Calu3 (cell line): ENCODE measurements around the gene CPEB1. TPM values are rescaled to one million over a fixed set of nuclear protein-coding genes. Genes with fewer than 3 reads are reported as not detected.

ENCODE experiments used
- BruUV-seq: library from RNA; stranded (reverse); fragments of 400-500 nt; replicated peaks from 2 replicates; lab custom pipeline; 2021; lab: Mats Ljungman, UMichigan
- CTCF ChIA-PET: fragments of 300-600 bp; sonication (Branson Sonifier 250); formaldehyde crosslinking; loops from one replicate; lab custom pipeline; 2022; ENCODE audit warnings: antibody characterized with exemption; lab: Charles Lee
- DNase-seq: peaks from one replicate; pipeline ENCODE4 v3.0.0; 2022
- H3K27ac Mint-ChIP-seq: one replicate; pipeline ENCODE4 v1.8.0; 2022; ENCODE audit warnings: mixed read lengths; ENCODE audit not compliant: unreplicated experiment
- H3K27me3 Mint-ChIP-seq: one replicate; pipeline ENCODE4 v1.8.0; 2022; ENCODE audit warnings: mixed read lengths; ENCODE audit not compliant: unreplicated experiment
- H3K36me3 Mint-ChIP-seq: one replicate; pipeline ENCODE4 v1.8.0; 2022; ENCODE audit warnings: mild to moderate bottlenecking, moderate library complexity, mixed read lengths; ENCODE audit not compliant: insufficient read depth, unreplicated experiment
- H3K4me1 Mint-ChIP-seq: one replicate; pipeline ENCODE4 v1.8.0; 2022; ENCODE audit warnings: mild to moderate bottlenecking, low read depth, mixed read lengths; ENCODE audit not compliant: unreplicated experiment
- H3K4me3 Mint-ChIP-seq: one replicate; pipeline ENCODE4 v1.8.0; 2022; ENCODE audit warnings: mild to moderate bottlenecking, low read depth, moderate library complexity, mixed read lengths; ENCODE audit not compliant: unreplicated experiment
- H3K9me3 Mint-ChIP-seq: one replicate; pipeline ENCODE4 v1.8.0; 2022; ENCODE audit warnings: low read depth, mixed read lengths; ENCODE audit not compliant: unreplicated experiment
- intact Hi-C: fragments of 100-400 bp; cut with micrococcal nuclease; formaldehyde crosslinking; loops from one replicate; pipeline ENCODE4 v1.10.0; 2022; ENCODE audit not compliant: unreplicated experiment
- total RNA-seq: library from RNA; stranded (reverse); gene quantifications from 2 replicates; pipeline ENCODE4 v1.2.3, GENCODE V29; 2022
- TF ChIP-seq, protein P1 (sequence below): fragments of 200-600 bp; IDR thresholded peaks from one replicate; pipeline ENCODE4 v1.8.0; 2022; ENCODE audit warnings: antibody characterized with exemption; ENCODE audit not compliant: unreplicated experiment

Gene CPEB1
- total RNA-seq, 1 experiment from 2014 or later: 5.3 TPM

DNA sequence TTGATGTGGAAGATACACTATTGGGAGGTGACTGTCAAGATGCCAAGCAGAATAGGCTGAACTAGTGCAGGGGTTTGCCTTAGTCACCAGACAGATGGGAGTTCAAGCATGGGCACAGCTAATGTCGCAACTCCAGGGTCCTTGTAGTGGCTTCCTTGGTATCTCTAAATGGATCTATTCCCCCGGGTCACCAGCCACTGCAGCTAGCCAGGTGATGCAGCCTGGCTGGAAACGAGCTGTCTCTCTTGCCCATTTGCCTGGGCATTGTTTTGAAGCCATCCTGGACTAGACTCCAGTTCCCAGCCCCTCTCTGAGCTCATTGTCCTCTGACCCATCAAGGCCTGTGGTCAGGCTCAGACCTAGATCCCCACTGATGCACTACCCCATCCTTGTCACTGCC is 8.4 kb upstream of the CPEB1 start:
- intact Hi-C loops: no loop called here

DNA sequence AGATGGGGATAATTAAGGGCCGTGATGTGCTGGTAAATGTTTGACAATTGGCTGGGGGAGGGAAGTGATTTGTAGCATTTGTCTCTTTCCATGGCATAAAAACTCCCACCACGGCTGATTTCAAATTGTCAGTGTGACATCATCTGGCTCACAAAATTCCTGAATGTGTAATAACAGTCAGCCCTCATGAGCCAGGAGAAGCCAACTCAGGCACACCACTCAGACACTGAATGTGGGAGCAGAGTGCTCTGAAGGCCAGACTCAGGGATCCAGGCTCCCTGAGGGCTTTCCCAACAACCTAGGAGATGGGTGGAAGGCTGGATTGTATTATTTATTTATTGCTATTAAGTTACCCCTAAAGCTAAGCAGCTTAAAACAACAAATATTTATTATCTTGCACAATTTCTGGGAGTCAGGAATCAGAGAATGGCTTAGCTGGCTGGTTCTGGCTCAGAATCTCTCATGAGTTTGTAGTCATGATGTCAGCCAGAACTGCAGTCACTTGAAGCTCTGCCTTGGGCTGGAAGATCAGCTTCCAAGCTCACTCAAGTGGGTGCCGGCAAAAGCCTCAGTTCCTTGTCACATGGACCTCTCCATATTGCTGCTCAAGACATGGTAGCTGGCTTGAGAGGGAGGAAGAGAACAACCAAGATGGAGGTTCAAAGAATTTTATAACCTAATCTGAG is 6.5 kb upstream of the CPEB1 start:
- no peak overlapping the region for H3K4me3 Mint-ChIP-seq
- peaks cover 69% of the 10 kb centered on the region for H3K27me3 Mint-ChIP-seq
- no peaks in the 10 kb centered on the region for H3K4me1 Mint-ChIP-seq
- intact Hi-C loops: no loop called here
- CTCF ChIA-PET: no interaction called here
- H3K9me3 Mint-ChIP-seq: no peaks in the 10 kb centered on the region
- TF ChIP-seq, protein P1, sequence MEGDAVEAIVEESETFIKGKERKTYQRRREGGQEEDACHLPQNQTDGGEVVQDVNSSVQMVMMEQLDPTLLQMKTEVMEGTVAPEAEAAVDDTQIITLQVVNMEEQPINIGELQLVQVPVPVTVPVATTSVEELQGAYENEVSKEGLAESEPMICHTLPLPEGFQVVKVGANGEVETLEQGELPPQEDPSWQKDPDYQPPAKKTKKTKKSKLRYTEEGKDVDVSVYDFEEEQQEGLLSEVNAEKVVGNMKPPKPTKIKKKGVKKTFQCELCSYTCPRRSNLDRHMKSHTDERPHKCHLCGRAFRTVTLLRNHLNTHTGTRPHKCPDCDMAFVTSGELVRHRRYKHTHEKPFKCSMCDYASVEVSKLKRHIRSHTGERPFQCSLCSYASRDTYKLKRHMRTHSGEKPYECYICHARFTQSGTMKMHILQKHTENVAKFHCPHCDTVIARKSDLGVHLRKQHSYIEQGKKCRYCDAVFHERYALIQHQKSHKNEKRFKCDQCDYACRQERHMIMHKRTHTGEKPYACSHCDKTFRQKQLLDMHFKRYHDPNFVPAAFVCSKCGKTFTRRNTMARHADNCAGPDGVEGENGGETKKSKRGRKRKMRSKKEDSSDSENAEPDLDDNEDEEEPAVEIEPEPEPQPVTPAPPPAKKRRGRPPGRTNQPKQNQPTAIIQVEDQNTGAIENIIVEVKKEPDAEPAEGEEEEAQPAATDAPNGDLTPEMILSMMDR: no peak
- DNase-seq: no peak
- no peaks in the 10 kb centered on the region for H3K36me3 Mint-ChIP-seq
- H3K27ac Mint-ChIP-seq: no peak overlapping the region
- BruUV-seq: no TSS peak

More for the DNA sequence above, 8.4 kb upstream of the CPEB1 start:
- TF ChIP-seq, protein P1: no peak
- no peaks in the 10 kb centered on the region for H3K4me1 Mint-ChIP-seq
- no TSS peak for BruUV-seq
- no peak overlapping the region for H3K27ac Mint-ChIP-seq
- H3K27me3 Mint-ChIP-seq: peaks cover 79% of the 10 kb centered on the region
- CTCF ChIA-PET: no interaction called here
- H3K4me3 Mint-ChIP-seq: no peak overlapping the region
- no peak for DNase-seq
- no peaks in the 10 kb centered on the region for H3K36me3 Mint-ChIP-seq
- no peaks in the 10 kb centered on the region for H3K9me3 Mint-ChIP-seq

DNA sequence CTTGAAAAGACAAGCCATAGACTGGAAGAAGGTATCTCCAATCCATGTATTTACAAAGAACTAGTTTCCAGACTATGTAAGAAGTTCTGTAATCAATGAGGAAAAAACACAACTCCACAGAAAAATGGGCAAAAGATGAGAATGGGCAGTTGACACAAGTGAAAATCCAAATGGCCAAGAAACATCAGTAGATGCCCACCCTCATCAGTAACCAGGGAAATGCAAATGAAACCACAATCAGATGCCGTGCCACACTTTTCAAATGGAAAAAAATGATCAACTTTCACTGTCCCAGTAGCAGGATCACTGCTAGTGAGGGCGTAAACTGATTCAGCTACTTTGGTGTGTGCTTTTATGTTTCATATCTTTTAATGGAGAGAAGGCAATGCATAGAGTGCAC is 4.5 kb upstream of the CPEB1 start:
- peaks cover 6% of the 10 kb centered on the region for H3K36me3 Mint-ChIP-seq

GRCh38 chr15:82650046-82650670 is 3.0 kb upstream of the CPEB1 start:
- peaks cover 64% of the 10 kb centered on the region for H3K27me3 Mint-ChIP-seq

More for the DNA sequence above, 4.5 kb upstream of the CPEB1 start:
- intact Hi-C loops: no loop called here
- no peak overlapping the region for H3K27ac Mint-ChIP-seq
- CTCF ChIA-PET: no interaction called here
- H3K4me1 Mint-ChIP-seq: no peaks in the 10 kb centered on the region
- peaks cover 67% of the 10 kb centered on the region for H3K27me3 Mint-ChIP-seq
- no peak for DNase-seq
- H3K4me3 Mint-ChIP-seq: no peak overlapping the region
- TF ChIP-seq, protein P1: no peak
- no TSS peak for BruUV-seq
- no peaks in the 10 kb centered on the region for H3K9me3 Mint-ChIP-seq

More at GRCh38 chr15:82650046-82650670, 3.0 kb upstream of the CPEB1 start:
- no peak for DNase-seq
- Mint-ChIP-seq H3K4me1 (peaks cover 9% of the 10 kb centered on the region), H3K27ac (no peak overlapping the region), H3K9me3 (no peaks in the 10 kb centered on the region), H3K4me3 (no peak overlapping the region), H3K36me3 (peaks cover 14% of the 10 kb centered on the region)
- intact Hi-C loops: no loop called here
- TF ChIP-seq, protein P1: no peak
- no TSS peak for BruUV-seq
- CTCF ChIA-PET: interaction anchor here (0.6 to 1.1 kb wide), 2 partner anchors 110 to 125 kb away, joined by 3 to 4 read pairs; partner anchors contain the start of gene RPS17
